ENCODE measurements around the gene DLGAP3. TPM values are rescaled to one million over a fixed set of nuclear protein-coding genes. Genes with fewer than 3 reads are reported as not detected.

DLGAP3 gene
- total RNA-seq, 1 experiment from 2014 or later = 0.02 TPM

Other genes with a start within 250 kb of the DLGAP3 start
- gene GJB5, start 174.6 kb downstream of the DLGAP3 start, total RNA-seq (2014; rRNA removed; shearing (Covaris generic)) = not detected in 2 replicates
- gene GJB4, start 169.9 kb downstream of the DLGAP3 start, total RNA-seq (2014; rRNA removed; shearing (Covaris generic)) = not detected in 2 replicates
- gene GJB3, start 148.4 kb downstream of the DLGAP3 start, total RNA-seq (2014; rRNA removed; shearing (Covaris generic)) = not detected in 2 replicates
- not detected in 2 replicates for gene GJA4, start 136.7 kb downstream of the DLGAP3 start, total RNA-seq (2014; rRNA removed; shearing (Covaris generic))
- 19.0 and 19.2 TPM in 2 replicates for gene SMIM12, start 69.9 kb downstream of the DLGAP3 start, total RNA-seq (2014; rRNA removed; shearing (Covaris generic))
- gene TMEM35B, start 55.7 kb upstream of the DLGAP3 start, total RNA-seq (2014; rRNA removed; shearing (Covaris generic)) = 22.4 and 24.4 TPM in 2 replicates
- gene ZMYM6, start 102.3 kb upstream of the DLGAP3 start, total RNA-seq (2014; rRNA removed; shearing (Covaris generic)) = 10.6 and 12.6 TPM in 2 replicates
- 19.9 and 23.8 TPM in 2 replicates for gene ZMYM1, start 149.7 kb upstream of the DLGAP3 start, total RNA-seq (2014; rRNA removed; shearing (Covaris generic))

Measured in NCI-H460 (cell line).